NCI-H187 treated with DMSO at 0.1 percent for 48 hours (cell line): Measurements from ENCODE around the gene ANKRD23.
"Not testable (repeated sequence)": the region's sequence is repeated elsewhere in the genome, so short reads cannot be mapped to it uniquely, and the experiment has no call there.

Experiments
- DNase-seq: peaks from one replicate; lab custom pipeline; 2025; lab: John Stamatoyannopoulos, UW

Gene ANKRD23

DNA sequence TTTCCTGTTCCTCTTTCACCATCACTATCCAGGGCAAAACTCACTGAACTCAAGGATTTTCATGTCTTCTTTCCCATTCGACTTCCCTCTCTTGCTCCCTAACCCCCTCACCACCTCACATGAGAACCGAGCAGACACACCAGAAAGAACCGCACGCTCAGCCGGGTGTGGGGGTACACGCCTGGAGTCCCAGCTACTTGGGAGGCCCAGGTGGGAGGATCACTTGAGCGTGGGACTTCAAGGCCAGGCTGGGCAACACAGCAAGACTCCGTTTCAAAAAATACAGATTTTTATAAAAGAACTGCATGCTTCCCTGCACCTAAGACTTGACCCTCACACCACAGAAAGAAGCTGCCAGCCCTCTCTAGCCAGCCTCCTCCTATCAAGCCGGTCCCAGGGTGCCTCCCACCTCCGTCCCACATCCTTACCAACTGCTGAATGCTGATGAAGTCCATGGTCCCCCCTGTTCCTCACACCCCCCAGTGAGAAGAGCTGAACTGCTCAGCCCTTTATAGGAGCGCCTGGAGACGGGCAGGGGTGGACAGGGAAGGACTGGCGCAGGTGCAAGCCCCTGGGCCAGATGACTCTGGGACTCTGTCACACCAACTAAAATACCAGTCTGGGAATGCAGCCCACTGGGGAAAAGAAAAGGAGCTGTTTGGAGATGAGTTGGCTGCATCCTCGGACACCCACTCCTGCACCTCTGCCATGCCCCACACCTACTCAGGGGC, at the start of gene ANKRD23:
Gene ANKRD23 (minus strand): TSS at position 484 of the 731 bp plus-strand sequence. CDS start 29 bp downstream, at position 455.
- DNase-seq = no peak

DNA sequence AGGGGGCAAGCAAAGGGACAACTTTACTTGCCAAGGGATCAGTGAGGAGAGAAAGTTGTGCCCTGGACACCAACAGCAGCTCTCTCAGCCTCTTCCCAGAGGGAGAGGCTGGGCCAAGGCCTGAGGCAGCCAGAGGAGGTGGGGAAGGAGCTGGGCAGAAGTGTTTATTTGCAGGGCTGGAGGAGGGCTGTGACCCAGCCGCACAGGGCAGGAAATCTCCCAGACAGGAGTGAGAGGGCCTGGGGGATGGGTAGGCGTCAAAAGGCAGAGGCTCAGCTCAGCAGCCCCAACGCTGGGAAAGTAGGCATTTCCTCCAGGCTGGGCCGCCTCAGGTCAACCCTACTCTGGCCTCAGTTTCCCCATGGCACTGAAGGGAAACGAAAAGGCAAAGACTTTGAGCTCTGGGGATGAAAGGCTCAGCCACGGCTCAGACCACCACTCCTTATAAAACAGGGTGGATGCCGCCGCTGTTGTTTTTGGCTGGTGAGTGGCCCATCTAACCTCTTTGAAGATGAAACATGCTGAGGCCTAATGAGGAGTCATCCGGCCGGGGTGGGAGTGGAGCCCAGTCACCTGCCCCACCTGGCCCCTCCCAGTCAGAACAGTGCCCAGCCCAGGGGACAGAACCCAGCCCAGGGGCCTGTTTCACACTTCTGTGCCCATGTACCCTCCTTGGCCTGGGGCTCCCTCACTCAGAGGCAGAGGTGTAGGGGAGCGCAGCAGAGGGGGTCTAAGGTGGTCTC, 47.9 kb upstream of the ANKRD23 start:
- no peak for DNase-seq

DNA sequence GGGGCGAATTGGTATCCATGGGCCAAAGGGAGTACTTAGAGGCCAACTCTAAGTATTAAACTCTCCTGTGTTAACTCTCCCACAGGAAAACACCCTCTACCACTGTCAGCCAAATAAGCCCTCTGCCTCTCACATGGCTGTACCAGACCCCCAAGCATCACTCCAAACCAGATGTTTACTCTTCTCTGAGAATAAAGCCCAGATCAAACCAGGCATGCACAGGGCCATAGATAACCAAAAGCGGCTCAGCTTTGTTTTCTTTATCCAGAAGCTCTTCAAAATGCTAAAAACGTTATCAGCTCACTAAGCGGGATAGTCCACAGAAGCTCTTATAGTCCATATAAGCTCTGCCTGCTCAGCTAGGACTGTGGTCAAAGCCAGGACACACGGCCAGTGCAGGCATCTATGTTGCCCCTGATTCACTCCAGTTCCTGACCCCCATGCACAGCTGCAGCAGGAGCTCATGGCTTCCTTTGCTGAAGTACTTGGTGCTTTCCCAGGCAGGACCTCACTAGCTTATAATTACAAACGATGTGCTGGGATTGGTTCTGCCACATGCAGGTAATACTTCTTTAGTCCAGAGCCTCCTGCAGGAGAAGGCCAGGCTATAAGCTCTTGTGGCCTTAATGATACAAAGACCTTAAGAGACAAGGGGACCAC, 47.0 kb upstream of the ANKRD23 start:
- no peak for DNase-seq

DNA sequence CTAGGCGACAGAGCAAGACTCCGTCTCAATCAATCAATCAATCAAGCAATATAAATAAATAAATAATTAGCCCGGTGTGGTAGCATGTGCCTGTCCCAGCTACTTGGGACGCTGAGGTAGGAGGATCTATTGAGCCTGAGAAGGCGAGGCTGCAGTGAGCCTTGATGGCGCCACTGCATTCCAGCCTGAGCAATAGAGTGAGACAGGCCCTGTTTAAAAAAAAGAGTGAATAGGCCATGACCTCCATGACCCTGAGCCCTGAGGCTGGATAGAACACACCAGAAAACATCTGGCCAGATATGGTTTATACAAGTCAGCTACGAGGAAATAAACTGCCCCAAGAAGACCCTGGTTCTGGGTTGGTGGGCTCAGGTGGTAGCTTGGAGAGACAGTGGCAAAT, 46.4 kb upstream of the ANKRD23 start:
- DNase-seq = no peak

DNA sequence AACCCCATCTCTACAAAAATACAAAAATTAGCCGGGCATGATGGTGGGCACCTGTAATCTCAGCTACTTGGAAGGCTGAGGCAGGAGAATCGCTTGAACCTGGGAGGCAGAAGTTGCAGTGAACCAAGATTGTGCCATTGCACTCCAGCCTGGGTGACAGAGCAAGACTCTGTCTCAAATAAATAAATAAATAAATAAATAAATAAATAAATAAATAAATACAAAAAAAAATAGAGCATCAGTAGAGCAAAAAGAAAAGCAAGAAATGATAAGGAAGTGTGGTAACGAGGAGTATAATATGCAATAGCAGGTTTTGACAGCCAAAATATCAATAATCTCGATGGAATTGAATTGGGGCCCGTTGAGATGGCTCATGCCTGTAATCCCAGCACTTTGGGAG, 45.7 kb upstream of the ANKRD23 start:
- not testable (repeated sequence) for DNase-seq

DNA sequence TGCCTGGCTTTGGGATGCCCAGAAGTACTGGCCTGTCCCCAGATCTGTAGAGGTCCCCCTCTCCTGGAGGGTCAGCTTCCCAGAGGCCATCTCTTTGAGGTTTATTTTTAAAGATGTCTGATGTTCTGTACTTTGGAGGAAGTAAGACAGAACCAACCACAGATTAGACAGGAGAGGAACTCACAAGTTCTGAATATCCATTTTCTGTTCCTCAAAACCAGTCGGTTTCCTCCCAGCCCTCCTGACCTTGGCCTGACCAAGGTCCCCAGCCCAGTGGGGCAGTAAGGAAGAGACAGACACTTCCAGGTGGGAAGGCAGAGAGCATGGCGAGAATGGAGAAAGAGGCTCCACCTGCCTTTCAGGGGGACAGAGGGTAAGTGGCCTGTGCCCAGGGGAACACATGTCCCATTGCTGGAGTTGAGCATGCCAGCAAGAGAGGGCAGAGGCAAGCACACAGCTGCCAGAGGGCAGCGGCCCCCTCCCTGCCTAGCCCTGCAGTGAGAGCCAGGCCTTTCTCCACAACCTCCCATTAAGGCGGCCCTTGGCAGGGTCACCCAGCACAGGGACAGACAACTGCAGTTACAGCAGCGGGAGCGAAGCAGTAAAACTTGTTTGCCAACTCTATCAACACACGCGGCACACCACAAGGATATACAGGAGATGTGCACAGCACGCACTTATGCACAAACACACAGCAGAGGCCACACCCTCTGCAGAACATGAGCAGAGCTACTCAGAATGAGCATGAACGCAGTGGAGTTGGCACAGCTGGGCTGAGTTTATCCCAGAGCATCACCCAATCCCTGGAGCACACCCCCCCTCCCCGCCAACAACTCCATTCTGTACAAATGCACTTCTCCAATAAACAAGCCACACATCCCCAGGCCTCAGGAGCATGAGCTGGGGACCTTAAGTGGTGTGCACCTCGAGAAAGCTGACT, 44.5 kb upstream of the ANKRD23 start:
- no peak for DNase-seq

DNA sequence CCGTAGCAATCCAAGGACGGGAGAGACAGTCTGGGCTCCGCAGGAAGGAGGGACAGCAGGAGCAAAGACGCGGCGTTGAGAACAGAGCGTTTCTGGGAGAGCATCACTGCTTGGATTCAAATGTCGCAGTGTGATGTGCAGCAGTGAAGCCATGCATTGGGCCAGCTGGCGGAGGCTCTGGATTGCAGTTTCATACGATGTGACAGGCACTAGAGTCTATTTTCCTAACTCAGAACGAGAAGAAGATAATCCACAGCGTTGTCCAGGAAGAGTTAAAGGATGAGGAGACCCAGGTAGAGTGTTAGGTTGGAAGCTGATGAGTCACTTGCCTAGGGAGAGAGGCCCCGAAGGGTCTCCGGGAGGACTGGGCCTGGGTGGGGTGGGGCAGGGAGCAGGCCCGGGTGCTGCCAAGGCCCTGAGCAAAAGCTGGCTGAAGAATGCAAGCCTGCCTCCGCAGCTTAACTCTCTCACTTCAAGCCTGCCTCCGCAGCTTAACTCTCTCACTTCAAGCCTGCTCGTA, 43.7 kb upstream of the ANKRD23 start:
- no peak for DNase-seq

DNA sequence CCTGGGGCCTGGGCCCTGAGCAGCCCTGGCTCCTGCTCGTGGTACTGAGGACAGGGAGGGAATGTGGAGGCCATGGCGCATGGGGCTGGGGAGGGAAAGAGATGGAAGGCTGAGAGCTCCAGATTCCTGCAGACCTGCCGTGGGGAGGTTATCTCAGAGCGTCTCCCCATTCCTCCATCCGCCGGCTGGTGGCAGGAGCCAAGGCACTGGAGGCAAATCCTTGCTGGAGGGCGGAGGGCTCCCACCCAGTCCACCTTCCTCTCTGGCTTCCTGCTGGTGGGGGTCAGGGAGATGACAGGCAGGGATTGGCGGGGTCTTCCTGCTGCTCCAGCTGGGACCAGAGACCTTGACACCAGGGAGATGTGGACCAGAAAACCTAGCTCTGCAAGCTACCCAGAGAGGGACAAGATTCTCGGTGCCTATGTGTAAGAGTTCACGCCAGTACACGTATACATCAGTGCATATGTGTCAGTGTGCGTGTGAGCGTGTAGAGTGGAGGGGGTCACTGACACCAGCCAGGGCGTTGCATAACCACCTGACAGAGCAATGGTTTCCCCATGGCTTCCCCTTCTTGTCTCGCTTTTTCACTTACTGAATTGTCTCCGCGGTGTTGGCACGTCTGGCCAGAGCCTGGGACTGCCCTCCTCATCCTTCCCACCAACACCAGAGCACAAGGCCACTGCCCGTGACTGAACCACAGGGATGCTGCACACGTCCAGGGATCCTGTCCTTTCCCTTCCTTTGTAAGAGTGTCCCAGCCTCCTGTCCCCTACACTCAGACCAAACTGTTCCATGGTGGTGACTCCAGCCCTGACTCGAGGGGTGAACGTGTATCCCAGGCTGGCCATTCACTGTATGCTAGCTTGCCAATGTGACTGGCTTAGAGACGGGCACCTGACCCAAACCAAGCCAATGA, 41.9 kb upstream of the ANKRD23 start:
- DNase-seq = no peak

DNA sequence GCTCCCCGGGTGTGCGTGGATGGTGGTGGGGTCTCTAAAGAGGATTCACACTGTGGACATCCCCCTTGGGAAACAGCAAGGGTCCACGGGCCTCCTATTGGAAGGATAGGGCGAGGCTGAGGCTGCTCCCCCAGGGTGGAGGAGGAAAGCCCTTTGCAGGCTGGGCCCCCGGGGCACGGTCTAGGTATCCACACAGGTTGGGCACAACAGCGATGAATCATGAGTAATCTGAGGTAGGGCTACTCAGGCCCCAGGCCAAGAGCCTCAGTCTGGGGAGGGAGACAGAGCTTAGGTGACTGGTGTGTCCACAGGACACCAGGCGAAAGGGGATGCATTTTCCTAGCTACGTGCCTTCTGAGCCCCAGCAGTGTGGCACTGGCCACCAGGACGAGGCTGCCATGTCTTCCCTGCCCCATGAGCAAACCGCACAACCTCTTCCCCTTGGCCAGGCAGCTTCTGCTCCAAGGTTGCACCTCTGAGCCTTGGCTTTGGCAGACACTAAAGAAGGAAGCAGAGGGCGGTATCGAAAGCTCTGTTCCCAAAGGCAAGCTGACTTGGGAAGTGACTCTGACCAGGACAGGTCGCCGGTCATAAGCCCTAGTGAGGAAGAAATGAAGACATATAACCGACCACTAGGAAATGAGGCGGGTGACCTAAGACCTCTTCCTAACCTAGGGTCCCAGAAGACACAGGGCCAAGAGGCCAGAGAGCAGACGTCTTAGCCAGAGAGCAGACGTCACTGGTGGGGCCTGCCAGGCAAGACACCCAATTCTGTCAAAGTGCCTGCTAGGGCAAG, 40.7 kb upstream of the ANKRD23 start:
- DNase-seq = no peak

DNA sequence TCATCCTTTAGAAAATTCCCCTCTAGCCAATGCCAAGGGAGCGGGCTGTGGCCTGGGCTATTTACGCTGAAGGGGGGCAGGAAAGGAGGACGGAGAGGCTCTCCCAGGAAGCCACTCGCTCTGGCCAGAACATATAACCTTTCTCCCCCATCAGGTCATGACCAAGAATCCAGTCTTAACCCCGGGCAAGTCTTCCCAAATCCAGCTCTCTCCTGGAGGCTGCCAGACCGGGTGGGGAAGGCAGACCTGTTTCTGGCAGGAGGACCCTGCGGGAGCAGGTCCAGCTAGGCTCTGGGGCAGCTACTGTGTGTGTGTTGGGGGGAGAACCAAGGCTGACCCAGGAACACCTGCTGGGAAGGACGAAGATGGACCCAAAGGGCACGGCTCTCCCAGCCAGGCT, 39.5 kb upstream of the ANKRD23 start:
- no peak for DNase-seq

DNA sequence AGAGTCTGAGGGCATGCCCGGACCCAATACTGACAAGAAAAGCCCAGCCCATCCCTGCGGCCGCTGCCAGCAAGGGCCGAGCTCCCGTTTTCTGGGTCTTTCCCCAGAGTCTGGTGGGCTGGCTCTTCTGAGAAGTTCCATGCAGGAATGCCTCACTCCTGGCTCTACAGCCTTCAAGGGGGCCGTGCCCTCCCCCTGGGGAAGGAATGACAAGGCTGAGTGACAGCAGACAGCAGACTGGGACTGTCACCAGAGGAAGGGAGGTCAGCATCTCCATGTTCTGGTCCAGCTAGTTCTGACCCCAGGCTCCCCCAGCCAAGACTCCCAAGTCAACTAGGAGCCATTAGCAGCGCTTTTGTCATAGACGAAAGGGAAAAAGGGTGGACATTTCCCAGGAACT, 39.1 kb upstream of the ANKRD23 start:
- DNase-seq = no peak

DNA sequence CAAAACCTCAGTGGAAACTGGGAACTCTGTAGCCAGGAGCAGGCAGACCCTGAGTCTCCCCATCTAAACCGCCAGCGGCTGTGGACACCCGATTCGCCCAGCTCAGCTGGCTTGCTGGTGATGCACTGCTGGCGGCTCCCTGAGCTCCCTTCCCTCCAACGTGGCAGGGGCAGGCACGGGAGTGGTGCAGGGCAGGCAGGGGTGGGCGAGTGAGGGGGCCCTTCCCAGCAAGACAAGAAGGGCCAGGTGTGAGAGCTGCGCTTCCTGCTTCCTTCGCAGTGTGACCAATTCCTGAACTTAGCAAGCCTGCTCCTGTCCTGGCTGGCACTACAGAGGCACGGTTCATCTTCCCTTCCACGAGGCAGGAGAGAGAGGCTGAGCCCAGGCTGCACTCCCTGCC, 38.4 kb upstream of the ANKRD23 start:
- no peak for DNase-seq

DNA sequence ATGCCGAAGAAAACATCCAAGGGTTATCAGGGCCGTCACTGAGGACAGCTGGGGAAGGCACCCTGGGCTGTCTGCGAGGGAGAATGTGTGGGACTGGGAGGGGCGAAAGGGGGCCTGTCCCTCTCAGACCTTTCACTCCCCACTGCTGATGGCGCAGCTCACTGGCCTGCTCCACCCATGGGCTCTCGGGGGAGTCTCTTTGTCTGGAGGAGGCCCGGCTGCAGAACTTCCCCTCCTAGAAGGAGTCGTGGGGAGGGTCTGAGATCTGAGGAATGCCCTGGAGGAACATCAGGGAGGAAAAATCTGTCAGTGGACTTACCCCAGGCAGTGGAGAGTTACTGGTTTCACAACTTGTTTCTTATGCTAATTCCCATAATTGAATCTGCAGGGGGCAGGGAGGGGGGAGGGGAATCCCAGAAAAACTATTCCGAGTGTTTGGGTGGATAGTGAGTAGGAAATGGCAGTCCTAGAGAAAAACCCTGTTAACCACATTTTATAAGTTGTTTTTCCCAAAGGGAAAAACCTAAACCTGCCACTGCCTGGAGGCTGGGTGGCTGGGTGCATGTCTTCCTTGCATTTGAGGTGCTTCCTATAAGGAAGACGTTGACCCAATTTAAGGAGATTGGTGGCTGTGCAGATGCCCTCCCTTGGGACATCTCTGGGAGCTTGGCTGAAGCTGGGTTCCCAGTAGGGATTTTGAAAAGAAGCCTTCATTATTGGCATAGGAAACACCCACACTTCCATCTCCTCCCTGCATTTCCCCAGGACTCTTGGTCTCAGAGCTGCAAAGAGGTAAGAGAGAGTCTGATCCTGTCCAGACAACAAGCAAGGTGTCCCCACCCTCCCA, 37.8 kb upstream of the ANKRD23 start:
- DNase-seq = no peak

DNA sequence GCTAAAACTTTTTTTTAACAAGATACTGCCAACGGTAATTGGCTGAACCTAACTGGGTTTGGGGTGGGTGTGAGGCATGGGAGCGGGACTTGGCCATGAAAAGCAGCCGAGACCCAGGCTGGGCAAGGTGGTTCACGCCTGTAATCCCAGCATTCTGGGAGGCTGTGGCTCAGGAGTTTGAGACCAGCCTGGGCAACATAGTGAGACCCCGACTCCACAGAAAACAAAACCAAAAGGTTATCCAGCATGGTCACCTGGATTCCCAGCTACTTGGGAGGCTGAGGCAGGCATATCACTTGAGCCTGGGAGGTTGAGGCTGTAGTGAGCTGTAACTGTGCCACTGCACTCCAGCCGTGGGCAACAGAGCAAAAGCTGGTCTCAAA, 37.1 kb upstream of the ANKRD23 start:
- DNase-seq = no peak

DNA sequence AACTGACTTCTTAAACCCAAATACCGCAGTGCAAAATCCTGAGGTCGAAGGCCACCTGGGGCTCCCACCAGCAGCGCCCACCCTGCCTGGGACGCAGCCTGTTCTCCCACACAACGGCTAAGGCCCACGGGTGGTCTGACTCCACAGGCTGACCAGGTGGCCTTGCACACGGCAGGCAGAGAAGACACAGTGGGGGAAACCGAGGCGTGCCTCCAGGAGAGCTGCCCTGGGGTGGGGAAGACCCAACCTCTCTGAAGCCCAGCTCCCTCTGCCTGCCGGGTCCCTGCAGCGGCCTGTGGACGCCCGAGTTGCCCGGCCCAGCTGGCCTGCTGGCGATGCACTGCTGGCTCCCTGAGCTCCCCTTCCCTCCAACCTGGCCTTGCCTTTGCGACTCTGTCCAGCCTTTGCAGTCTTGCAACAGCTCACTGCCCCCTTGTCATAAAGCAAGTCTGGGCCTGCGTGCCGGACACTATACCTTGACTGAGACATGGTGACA, 35.8 kb upstream of the ANKRD23 start:
- DNase-seq = no peak

DNA sequence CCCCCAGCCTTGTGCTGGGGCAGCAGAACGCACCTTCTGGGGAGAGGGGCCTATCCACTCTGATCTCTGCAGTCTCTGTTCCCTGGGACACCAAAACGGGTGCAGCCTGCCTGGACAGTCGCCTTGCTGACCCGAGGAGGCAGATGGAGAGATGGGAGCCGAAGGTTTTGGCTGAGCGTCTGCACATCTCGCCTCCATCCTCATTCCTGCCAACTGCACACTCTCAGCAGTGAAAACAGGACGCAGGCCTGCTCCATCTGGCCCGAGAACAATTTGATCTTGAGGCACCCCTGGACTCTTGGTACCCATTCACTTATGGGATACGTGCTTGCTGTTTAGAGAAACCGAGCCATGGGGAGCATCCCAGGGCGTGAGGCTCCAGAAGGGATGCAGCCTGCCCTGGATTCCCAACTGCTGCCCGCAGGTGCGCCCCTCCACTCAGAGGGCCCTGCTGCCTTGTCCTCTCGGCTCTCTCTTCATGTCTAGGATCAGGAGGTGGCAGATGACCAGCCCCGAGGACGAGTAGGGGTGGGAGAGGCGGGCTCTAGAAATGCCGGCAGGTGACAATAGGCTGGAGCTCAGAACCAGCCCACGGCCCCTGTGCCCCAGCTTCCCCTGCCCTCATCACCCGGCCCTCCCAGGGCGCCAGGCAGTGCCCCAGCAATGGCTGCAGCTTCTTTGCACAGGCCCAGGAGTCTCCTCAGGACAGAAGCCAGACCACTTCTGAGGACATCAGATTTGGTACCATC, 35.1 kb upstream of the ANKRD23 start:
- DNase-seq = no peak

DNA sequence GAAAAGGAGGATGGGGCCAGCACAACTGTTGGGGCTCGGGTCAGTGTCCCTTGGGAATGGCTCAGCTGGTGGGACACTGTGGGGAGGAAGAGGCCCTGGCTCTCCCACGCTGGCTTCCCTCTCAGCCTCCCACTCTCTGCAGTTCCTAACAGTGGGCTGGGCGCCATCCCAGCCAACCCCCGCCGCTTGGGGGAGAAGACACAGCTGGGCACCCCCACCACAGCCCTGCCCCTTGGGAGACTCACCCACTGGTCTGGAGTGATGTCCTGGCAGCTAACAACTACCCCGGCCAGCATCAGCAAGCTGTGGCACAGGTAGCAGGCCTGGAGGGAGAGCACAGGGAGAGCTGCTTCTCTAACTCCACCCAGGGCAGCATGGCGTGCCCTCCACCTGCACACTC, 34.4 kb upstream of the ANKRD23 start:
- DNase-seq = no peak

DNA sequence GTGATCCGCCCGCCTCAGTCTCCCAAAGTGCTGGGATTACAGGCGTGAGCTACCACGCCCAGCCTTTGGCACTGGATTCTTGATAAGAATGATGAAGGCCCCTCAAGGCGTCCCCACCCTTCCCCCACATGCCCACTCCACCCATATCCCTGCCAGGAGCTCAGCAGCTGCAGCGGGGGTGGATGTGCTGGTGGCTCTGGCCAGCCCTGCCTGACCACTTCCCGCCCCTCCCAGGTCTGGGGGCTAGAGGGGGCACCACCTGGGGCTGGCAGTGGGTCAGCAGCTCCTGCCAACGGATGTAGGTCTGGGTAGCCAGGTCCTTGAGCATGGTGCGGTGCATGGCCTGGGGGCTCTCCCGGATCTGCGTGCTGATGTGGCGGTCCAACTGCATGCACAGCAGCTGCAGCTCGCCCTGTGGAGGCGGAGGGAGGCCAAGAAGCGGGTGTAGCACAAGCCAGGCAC, 33.8 kb upstream of the ANKRD23 start:
- no peak for DNase-seq
